Measurements from ENCODE around the gene ACP3.

DNA sequence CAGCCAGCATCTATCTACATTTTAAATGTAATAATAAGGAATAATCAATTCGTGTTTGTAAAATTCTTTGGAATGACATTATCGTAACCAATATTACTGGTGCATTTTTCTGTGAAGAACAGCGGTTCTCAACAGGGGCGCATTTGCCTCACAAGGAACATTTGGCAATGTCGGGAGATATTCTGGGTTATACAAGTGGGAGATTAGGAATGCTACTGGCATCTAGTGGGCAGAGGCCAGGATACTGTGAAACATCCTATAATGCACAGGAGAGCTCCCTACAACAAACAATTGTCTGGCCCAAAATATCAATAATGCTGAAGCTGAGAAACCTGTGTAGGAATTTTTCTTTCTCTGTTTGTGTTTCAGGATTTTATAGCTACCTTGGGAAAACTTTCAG lies 25.0 kb downstream of the ACP3 start:
- TF ChIP-seq EZH2 (IDR thresholded peaks at IDR 0.05; ENCODE audit: borderline replicate concordance) (no peak), EZH2phosphoT487 (IDR thresholded peaks at IDR 0.05; ENCODE audit: low read depth, severe bottlenecking, unreplicated experiment) (no peak)
- TF ChIP-seq, protein P1, sequence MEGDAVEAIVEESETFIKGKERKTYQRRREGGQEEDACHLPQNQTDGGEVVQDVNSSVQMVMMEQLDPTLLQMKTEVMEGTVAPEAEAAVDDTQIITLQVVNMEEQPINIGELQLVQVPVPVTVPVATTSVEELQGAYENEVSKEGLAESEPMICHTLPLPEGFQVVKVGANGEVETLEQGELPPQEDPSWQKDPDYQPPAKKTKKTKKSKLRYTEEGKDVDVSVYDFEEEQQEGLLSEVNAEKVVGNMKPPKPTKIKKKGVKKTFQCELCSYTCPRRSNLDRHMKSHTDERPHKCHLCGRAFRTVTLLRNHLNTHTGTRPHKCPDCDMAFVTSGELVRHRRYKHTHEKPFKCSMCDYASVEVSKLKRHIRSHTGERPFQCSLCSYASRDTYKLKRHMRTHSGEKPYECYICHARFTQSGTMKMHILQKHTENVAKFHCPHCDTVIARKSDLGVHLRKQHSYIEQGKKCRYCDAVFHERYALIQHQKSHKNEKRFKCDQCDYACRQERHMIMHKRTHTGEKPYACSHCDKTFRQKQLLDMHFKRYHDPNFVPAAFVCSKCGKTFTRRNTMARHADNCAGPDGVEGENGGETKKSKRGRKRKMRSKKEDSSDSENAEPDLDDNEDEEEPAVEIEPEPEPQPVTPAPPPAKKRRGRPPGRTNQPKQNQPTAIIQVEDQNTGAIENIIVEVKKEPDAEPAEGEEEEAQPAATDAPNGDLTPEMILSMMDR (IDR thresholded peaks at IDR 0.05; ENCODE audit: poor library complexity): peak; percentile 20

All from hepatocyte (in vitro differentiated cells).